T-helper 1 cell (primary cell): ENCODE results near the gene BORCS5.

Source experiments
- DNase-seq, 5 donors: peaks; one replicate each; pipeline ENCODE4 v3.0.0-alpha.2; 2012 to 2020

The BORCS5 gene

GRCh38 chr12:12353807-12354206, 3.1 kb upstream of the BORCS5 start:
- DNase-seq = no peak

GRCh38 chr12:12356467-12356895, 397 bp upstream of the BORCS5 start:
- DNase-seq = no peak

- peak in 1 of 5 donors; percentile 46 for DNase-seq
These were observed 1.0 kb downstream of the BORCS5 start for GRCh38 chr12:12357719-12358461.

GRCh38 chr12:12358528-12358927, 1.6 kb downstream of the BORCS5 start:
- DNase-seq = no peak

- no peak for DNase-seq
These were observed 8.0 kb downstream of the BORCS5 start for GRCh38 chr12:12364787-12365445.

GRCh38 chr12:12365446-12365802, 8.5 kb downstream of the BORCS5 start:
- no peak for DNase-seq

GRCh38 chr12:12365931-12366431, 9.1 kb downstream of the BORCS5 start:
- DNase-seq = no peak

GRCh38 chr12:12366701-12367481, 10.0 kb downstream of the BORCS5 start:
- DNase-seq = no peak

- no peak for DNase-seq
These were observed 10.7 kb downstream of the BORCS5 start for GRCh38 chr12:12367482-12367998.

- no peak for DNase-seq
These were observed 16.3 kb downstream of the BORCS5 start for GRCh38 chr12:12372946-12373722.

GRCh38 chr12:12376646-12377448, 20.0 kb downstream of the BORCS5 start:
- DNase-seq = peak in 2 of 5 donors; percentile 24 to 87

GRCh38 chr12:12378616-12379015, 21.7 kb downstream of the BORCS5 start:
- DNase-seq = peak in 1 of 5 donors; percentile 33

GRCh38 chr12:12379831-12380730, 23.2 kb downstream of the BORCS5 start:
- DNase-seq = peak in 4 of 5 donors; percentile 36 to 87 (median 50)

- no peak for DNase-seq
These were observed 24.2 kb downstream of the BORCS5 start for GRCh38 chr12:12380949-12381593.

GRCh38 chr12:12381982-12382381, 25.1 kb downstream of the BORCS5 start:
- no peak for DNase-seq

GRCh38 chr12:12384571-12385340, 27.9 kb downstream of the BORCS5 start:
- DNase-seq = peak in 1 of 5 donors; percentile 88

GRCh38 chr12:12387501-12387900, 30.6 kb downstream of the BORCS5 start:
- DNase-seq = peak in 1 of 5 donors; percentile 49

GRCh38 chr12:12392413-12392812, 35.5 kb downstream of the BORCS5 start:
- DNase-seq = no peak

- no peak for DNase-seq
These were observed 36.3 kb downstream of the BORCS5 start for GRCh38 chr12:12393171-12393570.
